ENCODE measurements around the gene SH3BGRL2. TPM values are rescaled to one million over a fixed set of nuclear protein-coding genes. Genes with fewer than 3 reads are reported as not detected.

Gene SH3BGRL2
- total and polyA plus RNA-seq, 2 of the 8 experiments (the other 6 are each of a cell fraction or from before 2014, with no cell fraction given) = 6.0 to 20.3 TPM

GRCh38 chr6:79731471-79731870, 100.3 kb downstream of the SH3BGRL2 start:
- H3K4me3 ChIP-seq (ENCODE audit: extremely low read depth in 1 of 4, insufficient read depth in 2 of 4, low read depth in 3 of 4, low read length in 4 of 4) = no peak overlapping the region
- H3K56ac ChIP-seq (replicated peaks; ENCODE audit: insufficient read length, low read depth, low read length) = no peak overlapping the region
- no peak overlapping the region for H3K4me2 ChIP-seq (ENCODE audit: insufficient read depth in 1 of 2, low read depth in 2 of 2, low read length in 2 of 2)
- no peak overlapping the region for H2BK12ac ChIP-seq (ENCODE audit: low read depth, low read length)
- no peak overlapping the region for H3K18ac ChIP-seq (ENCODE audit: extremely low read depth, low read length)
- H3K9ac ChIP-seq (replicated peaks in 1 of 4; ENCODE audit: extremely low read depth in 1 of 4, low read depth in 3 of 4, low read length in 3 of 4) = no peak overlapping the region
- no peak overlapping the region for H3K14ac ChIP-seq (ENCODE audit: insufficient read length)
- no peaks in the 10 kb centered on the region for H4K20me1 ChIP-seq (replicated peaks in 1 of 2; ENCODE audit: control insufficient read depth in 1 of 2, insufficient read depth in 2 of 2, low read length in 2 of 2)
- ChIA-PET POLR2A (ENCODE audit: partially characterized antibody) (interaction anchor here (0.6 kb wide), 1 partner anchor 26 kb away, joined by 3 read pairs; no protein-coding TSS in a partner anchor), CTCF (ENCODE audit: partially characterized antibody) (no interaction called here)
- no peaks in the 10 kb centered on the region for H3K9me3 ChIP-seq (ENCODE audit: insufficient read depth in 2 of 2, low read depth in 1 of 2, low read length in 1 of 2)
- DNase-seq (ENCODE audit: low read depth in 1 of 2, low spot score in 2 of 2) (no peak), FAIRE-seq (no peak)
- H3K4ac ChIP-seq (replicated peaks; ENCODE audit: insufficient read length, low read depth, low read length) = no peak overlapping the region
- H4K91ac ChIP-seq (replicated peaks; ENCODE audit: insufficient read length, low read length) = no peak overlapping the region
- H4K8ac ChIP-seq (ENCODE audit: extremely low read depth, insufficient read depth, low read length) = no peak overlapping the region
- TF ChIP-seq TCF12 (IDR thresholded peaks at IDR 0.05; ENCODE audit: low read depth, low read length) (no peak), RAD21 (IDR thresholded peaks at IDR 0.05 in 1 of 2, conservative IDR thresholded peaks at IDR 0.05 in 1 of 2; ENCODE audit: low read depth in 2 of 2, low read length in 2 of 2) (no peak), SP2 (IDR thresholded peaks at IDR 0.05; ENCODE audit: low read length) (no peak), SAP30 (IDR thresholded peaks at IDR 0.05; ENCODE audit: insufficient read depth, insufficient replicate concordance, low read length) (no peak), RFX5 (IDR thresholded peaks at IDR 0.05; ENCODE audit: borderline replicate concordance, low read depth, low read length) (no peak), SRF (IDR thresholded peaks at IDR 0.05; ENCODE audit: low read depth, low read length) (no peak), CTBP2 (IDR thresholded peaks at IDR 0.05; ENCODE audit: borderline replicate concordance, insufficient read depth, insufficient read length, low read length) (no peak), SIRT6 (IDR thresholded peaks at IDR 0.05; ENCODE audit: low read length) (no peak), TBP (IDR thresholded peaks at IDR 0.05; ENCODE audit: low read depth, low read length) (no peak), FOSL1 (IDR thresholded peaks at IDR 0.05; ENCODE audit: insufficient read depth, low read depth, low read length) (no peak), MAX (IDR thresholded peaks at IDR 0.05) (no peak), CBX5 (IDR thresholded peaks at IDR 0.05; ENCODE audit: low read depth, low read length) (no peak), CREB1 (IDR thresholded peaks at IDR 0.05) (no peak), BCL11A (IDR thresholded peaks at IDR 0.05; ENCODE audit: low read depth in 2 of 2, low read length in 2 of 2) (no peak)
- H3K79me2 ChIP-seq (ENCODE audit: control insufficient read depth in 1 of 2, insufficient read depth in 2 of 2, low read length in 2 of 2) = no peaks in the 10 kb centered on the region
- H2BK120ac ChIP-seq (replicated peaks; ENCODE audit: low read depth, low read length) = no peak overlapping the region
- no peak overlapping the region for H2AK5ac ChIP-seq (ENCODE audit: low read depth, low read length)
- H3K27ac ChIP-seq (ENCODE audit: low read depth, low read length) = no peak overlapping the region
- H3K4me1 ChIP-seq (replicated peaks in 1 of 4; ENCODE audit: control insufficient read depth in 3 of 4, insufficient read depth in 4 of 4, low read length in 3 of 4) = no peaks in the 10 kb centered on the region
- no peak overlapping the region for H3K23ac ChIP-seq (ENCODE audit: insufficient read length)
- H2BK5ac ChIP-seq (ENCODE audit: low read depth, low read length) = no peak overlapping the region
- H4K5ac ChIP-seq (ENCODE audit: insufficient read length, low read depth, low read length) = no peak overlapping the region
- no peaks in the 10 kb centered on the region for H3K36me3 ChIP-seq (ENCODE audit: control insufficient read depth in 2 of 4, insufficient read depth in 4 of 4, low read length in 3 of 4)
- H2BK20ac ChIP-seq (ENCODE audit: low read length) = no peak overlapping the region
- no peaks in the 10 kb centered on the region for H3K27me3 ChIP-seq (replicated peaks in 1 of 4; ENCODE audit: control insufficient read depth in 3 of 4, extremely low read depth in 1 of 4, insufficient read depth in 3 of 4, low read length in 3 of 4)
- H3K79me1 ChIP-seq (ENCODE audit: low read depth, low read length) = no peaks in the 10 kb centered on the region
- H3K23me2 ChIP-seq (ENCODE audit: low read depth, low read length) = no peaks in the 10 kb centered on the region
- H2AFZ ChIP-seq (ENCODE audit: low read length) = no peak overlapping the region
- no peak overlapping the region for H2BK15ac ChIP-seq (ENCODE audit: low read length)
- 92% methylated on average over 4 of the region's 4 CpGs; no CpG with 5 or more reads in 1 of the 2 experiments for WGBS, 2 experiments (ENCODE audit: extremely low coverage in 1 of 2, insufficient coverage in 1 of 2, insufficient read length in 1 of 2, insufficient replicate concordance in 2 of 2, low coverage in 1 of 2, low lambda C conversion rate in 2 of 2, missing lambda C conversion rate in 1 of 2)

Data from H1 (cell line).